ENCODE results near the gene NRL.

NRL gene

GRCh38 chr14:24114532-24115421 is at the start of gene NRL, which contains the start of gene DCAF11:
Gene NRL, minus strand, starts transcription at chr14:24114949. Its CDS starts 32,101 bp downstream, at chr14:24082848.
Gene DCAF11, plus strand, starts transcription at chr14:24114777. Its CDS starts 818 bp downstream, at chr14:24115595.
- peak; percentile 92 for ATAC-seq
- H3K9me3 Mint-ChIP-seq = no peaks in the 10 kb centered on the region
- H3K4me1 Mint-ChIP-seq = peaks cover 23% of the 10 kb centered on the region
- peak within 1 kb of the TSS; percentile 99 for H3K27ac Mint-ChIP-seq
- peaks cover 2% of the 10 kb centered on the region for H3K27me3 Mint-ChIP-seq
- peaks cover 22% of the 10 kb centered on the region for H3K36me3 Mint-ChIP-seq (ENCODE audit: low read depth)
- peak within 1 kb of the TSS; percentile 96 for H3K4me3 Mint-ChIP-seq
- peak; percentile 97 for DNase-seq

GRCh38 chr14:24162093-24162492 is 47.3 kb upstream of the NRL start:
- Mint-ChIP-seq H3K4me3 (peak overlapping the region; percentile 97), H3K27me3 (peaks cover 2% of the 10 kb centered on the region), H3K27ac (peak overlapping the region; percentile 100), H3K36me3 (ENCODE audit: low read depth) (peaks cover 66% of the 10 kb centered on the region), H3K4me1 (peaks cover 46% of the 10 kb centered on the region), H3K9me3 (no peaks in the 10 kb centered on the region)
- DNase-seq (peak; percentile 36), ATAC-seq (peak; percentile 26)

GRCh38 chr14:24160850-24161804 is 46.4 kb upstream of the NRL start, which contains the start of gene IRF9:
Gene IRF9, plus strand, starts transcription at chr14:24161265. Its CDS starts 880 bp downstream, at chr14:24162145.
- Mint-ChIP-seq H3K27ac (peak within 1 kb of the TSS; percentile 100), H3K9me3 (no peaks in the 10 kb centered on the region), H3K27me3 (peaks cover 2% of the 10 kb centered on the region), H3K36me3 (ENCODE audit: low read depth) (peaks cover 62% of the 10 kb centered on the region), H3K4me3 (peak within 1 kb of the TSS; percentile 97), H3K4me1 (peaks cover 43% of the 10 kb centered on the region)
- DNase-seq (peak; percentile 98), ATAC-seq (peak; percentile 85)

GRCh38 chr14:24160499-24160849 is 45.7 kb upstream of the NRL start:
- Mint-ChIP-seq H3K27me3 (peaks cover 2% of the 10 kb centered on the region), H3K4me1 (peaks cover 43% of the 10 kb centered on the region), H3K4me3 (no peak overlapping the region), H3K27ac (peak overlapping the region; percentile 100), H3K36me3 (ENCODE audit: low read depth) (peaks cover 63% of the 10 kb centered on the region), H3K9me3 (no peaks in the 10 kb centered on the region)
- ATAC-seq = no peak
- DNase-seq = no peak

- Mint-ChIP-seq H3K27ac (peak overlapping the region; percentile 100), H3K9me3 (no peaks in the 10 kb centered on the region), H3K27me3 (peaks cover 2% of the 10 kb centered on the region), H3K4me3 (no peak overlapping the region), H3K36me3 (ENCODE audit: low read depth) (peaks cover 64% of the 10 kb centered on the region), H3K4me1 (peaks cover 43% of the 10 kb centered on the region)
- DNase-seq (no peak), ATAC-seq (no peak)
These were observed 45.2 kb upstream of the NRL start for GRCh38 chr14:24159777-24160498.

- Mint-ChIP-seq H3K4me3 (no peak overlapping the region), H3K27ac (no peak overlapping the region)
- ATAC-seq = no peak
These were observed 42.6 kb upstream of the NRL start for GRCh38 chr14:24157331-24157730.

GRCh38 chr14:24156840-24157239 is 42.1 kb upstream of the NRL start:
- peaks cover 47% of the 10 kb centered on the region for H3K36me3 Mint-ChIP-seq (ENCODE audit: low read depth)
- no peak for ATAC-seq
- peak overlapping the region; percentile 69 for H3K27ac Mint-ChIP-seq

More at GRCh38 chr14:24157331-24157730, 42.6 kb upstream of the NRL start:
- H3K27me3 Mint-ChIP-seq = peaks cover 2% of the 10 kb centered on the region
- peaks cover 20% of the 10 kb centered on the region for H3K4me1 Mint-ChIP-seq
- no peaks in the 10 kb centered on the region for H3K9me3 Mint-ChIP-seq
- DNase-seq = no peak
- peaks cover 48% of the 10 kb centered on the region for H3K36me3 Mint-ChIP-seq (ENCODE audit: low read depth)

GRCh38 chr14:24155100-24155499 is 40.4 kb upstream of the NRL start:
- DNase-seq = no peak
- H3K27me3 Mint-ChIP-seq = no peaks in the 10 kb centered on the region
- no peak for ATAC-seq
- no peaks in the 10 kb centered on the region for H3K9me3 Mint-ChIP-seq
- H3K4me3 Mint-ChIP-seq = no peak overlapping the region
- H3K27ac Mint-ChIP-seq = no peak overlapping the region
- peaks cover 45% of the 10 kb centered on the region for H3K36me3 Mint-ChIP-seq (ENCODE audit: low read depth)
- peaks cover 5% of the 10 kb centered on the region for H3K4me1 Mint-ChIP-seq

More at GRCh38 chr14:24156840-24157239, 42.1 kb upstream of the NRL start:
- Mint-ChIP-seq H3K9me3 (no peaks in the 10 kb centered on the region), H3K27me3 (peaks cover 2% of the 10 kb centered on the region), H3K4me3 (no peak overlapping the region), H3K4me1 (peaks cover 15% of the 10 kb centered on the region)
- DNase-seq = no peak

- no peaks in the 10 kb centered on the region for H3K9me3 Mint-ChIP-seq
- H3K36me3 Mint-ChIP-seq (ENCODE audit: low read depth) = peaks cover 41% of the 10 kb centered on the region
- H3K4me1 Mint-ChIP-seq = peaks cover 23% of the 10 kb centered on the region
- H3K27me3 Mint-ChIP-seq = no peaks in the 10 kb centered on the region
- H3K4me3 Mint-ChIP-seq = no peak overlapping the region
- no peak overlapping the region for H3K27ac Mint-ChIP-seq
- ATAC-seq (no peak), DNase-seq (no peak)
These were observed 36.8 kb upstream of the NRL start for GRCh38 chr14:24151404-24152080.

GRCh38 chr14:24150993-24151392 is 36.2 kb upstream of the NRL start:
- no peaks in the 10 kb centered on the region for H3K9me3 Mint-ChIP-seq
- no peak overlapping the region for H3K4me3 Mint-ChIP-seq
- no peak for DNase-seq
- H3K36me3 Mint-ChIP-seq (ENCODE audit: low read depth) = peaks cover 42% of the 10 kb centered on the region
- peaks cover 25% of the 10 kb centered on the region for H3K4me1 Mint-ChIP-seq
- ATAC-seq = no peak
- H3K27me3 Mint-ChIP-seq = no peaks in the 10 kb centered on the region
- no peak overlapping the region for H3K27ac Mint-ChIP-seq

GRCh38 chr14:24150567-24150966 is 35.8 kb upstream of the NRL start:
- no peak for ATAC-seq
- H3K27ac Mint-ChIP-seq = no peak overlapping the region
- no peak overlapping the region for H3K4me3 Mint-ChIP-seq
- no peaks in the 10 kb centered on the region for H3K9me3 Mint-ChIP-seq
- H3K4me1 Mint-ChIP-seq = peaks cover 29% of the 10 kb centered on the region
- peaks cover 43% of the 10 kb centered on the region for H3K36me3 Mint-ChIP-seq (ENCODE audit: low read depth)
- DNase-seq = no peak
- no peaks in the 10 kb centered on the region for H3K27me3 Mint-ChIP-seq

- ATAC-seq (no peak), DNase-seq (no peak)
- Mint-ChIP-seq H3K27me3 (no peaks in the 10 kb centered on the region), H3K9me3 (no peaks in the 10 kb centered on the region), H3K36me3 (ENCODE audit: low read depth) (peaks cover 43% of the 10 kb centered on the region), H3K4me1 (peaks cover 34% of the 10 kb centered on the region), H3K4me3 (no peak overlapping the region), H3K27ac (no peak overlapping the region)
These were observed 35.3 kb upstream of the NRL start for GRCh38 chr14:24150061-24150460.

- peak overlapping the region; percentile 35 for H3K27ac Mint-ChIP-seq
- H3K27me3 Mint-ChIP-seq = no peaks in the 10 kb centered on the region
- H3K4me1 Mint-ChIP-seq = peaks cover 41% of the 10 kb centered on the region
- ATAC-seq (no peak), DNase-seq (no peak)
- peak overlapping the region; percentile 95 for H3K4me3 Mint-ChIP-seq
- peaks cover 47% of the 10 kb centered on the region for H3K36me3 Mint-ChIP-seq (ENCODE audit: low read depth)
- H3K9me3 Mint-ChIP-seq = no peaks in the 10 kb centered on the region
These were observed 34.7 kb upstream of the NRL start for GRCh38 chr14:24149302-24149969.
